ENCODE data around the gene RYR2. TPM values are rescaled to one million over a fixed set of nuclear protein-coding genes. Genes with fewer than 3 reads are reported as not detected.

RYR2 gene
- total RNA-seq, 1 experiment from 2014 or later = 3.4 TPM

DNA sequence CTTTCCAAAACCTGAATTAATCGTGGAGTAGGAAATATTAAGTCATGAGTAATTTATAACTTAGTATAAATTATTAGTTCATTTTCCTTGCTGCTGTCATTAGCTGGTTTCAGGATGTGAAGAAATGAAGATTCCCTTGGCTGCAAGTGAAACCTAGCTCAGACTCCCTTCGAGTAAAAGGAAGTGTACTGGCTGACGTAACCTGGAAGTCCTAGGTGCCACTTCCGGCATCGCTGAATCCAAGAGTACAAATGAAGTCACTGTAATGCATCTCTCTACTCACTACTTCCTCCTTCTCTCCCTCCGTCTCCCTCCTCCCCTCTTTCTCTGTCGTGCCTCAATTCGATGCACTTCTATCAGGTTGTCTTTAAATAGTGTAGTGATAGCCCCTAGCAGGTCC lies 820.0 kb downstream of the RYR2 start:
- Histone ChIP-seq H4K20me1 (ENCODE audit: control insufficient read depth, insufficient read depth, insufficient read length) (peaks cover 2% of the 10 kb centered on the region), H3K79me1 (ENCODE audit: insufficient read depth, low read depth, low read length, poor library complexity, severe bottlenecking) (no peaks in the 10 kb centered on the region), H3K14ac (ENCODE audit: insufficient read depth, low read length) (no peak overlapping the region), H2BK5ac (ENCODE audit: insufficient read length, low read length) (no peak overlapping the region), H3K56ac (ENCODE audit: insufficient read length, low read depth, low read length) (no peak overlapping the region), H2AK5ac (ENCODE audit: insufficient read length, low read length) (no peak overlapping the region), H4K91ac (ENCODE audit: insufficient read length, low read depth, low read length) (no peak overlapping the region), H3T11ph (ENCODE audit: low read length) (no peak overlapping the region), H3K18ac (ENCODE audit: insufficient read length, low read depth, low read length) (no peak overlapping the region), H2BK15ac (ENCODE audit: low read depth, low read length) (no peak overlapping the region), H2BK12ac (ENCODE audit: insufficient read length, low read depth, low read length) (no peak overlapping the region), H2BK120ac (ENCODE audit: low read depth, low read length, poor library complexity, severe bottlenecking) (no peak overlapping the region), H3K4me1 (ENCODE audit: insufficient read depth, low read length) (peaks cover 4% of the 10 kb centered on the region; the same call in 1 of the 2 replicates), H4K5ac (ENCODE audit: insufficient read length, low read depth, low read length) (no peak overlapping the region), H3K27ac (ENCODE audit: insufficient read length, low read depth, low read length) (no peak overlapping the region), H3K9me3 (ENCODE audit: control insufficient read depth, low read depth, low read length) (no peaks in the 10 kb centered on the region), H2BK20ac (ENCODE audit: low read depth, low read length, poor library complexity, severe bottlenecking) (no peak overlapping the region), H3K23ac (ENCODE audit: insufficient read length, low read depth, low read length) (no peak overlapping the region), H3K4me2 (ENCODE audit: insufficient read depth, insufficient read length, low read length) (no peak overlapping the region), H3K4ac (ENCODE audit: low read depth, low read length) (no peak overlapping the region), H3K9ac (ENCODE audit: extremely low read depth, insufficient read length, low read length) (no peak overlapping the region), H3K27me3 (ENCODE audit: insufficient read depth, low read length) (no peaks in the 10 kb centered on the region), H4K8ac (replicated peaks; ENCODE audit: insufficient read length, low read depth, low read length) (no peak overlapping the region), H3K79me2 (ENCODE audit: insufficient read depth, low read length) (no peaks in the 10 kb centered on the region), H3K23me2 (ENCODE audit: insufficient read length, low read depth, low read length, poor library complexity, severe bottlenecking) (no peaks in the 10 kb centered on the region), H2AFZ (ENCODE audit: low read length) (no peak overlapping the region)
- TF ChIP-seq CTCF (conservative IDR thresholded peaks at IDR 0.05) = no peak
- no peak overlapping the region for H3K4me3 Mint-ChIP-seq
- H3K36me3 Mint-ChIP-seq (ENCODE audit: insufficient read depth in 1 of 3, low read depth in 3 of 3) = peaks cover 0 to 4% (median 0%) of the 10 kb centered on the region in 3 experiments; a peak in 1 of 7 replicates
- WGBS (ENCODE audit: extremely low coverage, insufficient read length, low lambda C conversion rate) = no CpG with 5 or more reads among the region's 8 CpGs
- no peaks in the 10 kb centered on the region for H3K9me3 Mint-ChIP-seq
- no peak for DNase-seq
- H3K27ac Mint-ChIP-seq = no peak overlapping the region
- H3K27me3 Mint-ChIP-seq (ENCODE audit: low read depth) = peaks cover 8% of the 10 kb centered on the region
- H3K4me1 Mint-ChIP-seq = peaks cover 23 to 25% of the 10 kb centered on the region in 2 experiments
